ENCODE measurements around the gene PPM1E.

The PPM1E gene

GRCh38 chr17:58811290-58811689 lies 55.6 kb downstream of the PPM1E start:
- no peak for DNase-seq (ENCODE audit: low read depth)
- TF ChIP-seq CTCF (IDR thresholded peaks at IDR 0.05; ENCODE audit: insufficient read depth, low read depth, low read length, missing control alignments), result no peak
- H3K4me3 ChIP-seq (ENCODE audit: low read depth, low read length), result no peak overlapping the region

GRCh38 chr17:58813712-58814111 lies 58.1 kb downstream of the PPM1E start:
- DNase-seq (ENCODE audit: low read depth), result no peak

GRCh38 chr17:58818654-58819053 lies 63.0 kb downstream of the PPM1E start:
- no peak for DNase-seq (ENCODE audit: low read depth)
- no peak for TF ChIP-seq CTCF (IDR thresholded peaks at IDR 0.05; ENCODE audit: insufficient read depth, low read depth, low read length, missing control alignments)
- H3K4me3 ChIP-seq (ENCODE audit: low read depth, low read length), result no peak overlapping the region

More at GRCh38 chr17:58813712-58814111, 58.1 kb downstream of the PPM1E start:
- no peak overlapping the region for H3K4me3 ChIP-seq (ENCODE audit: low read depth, low read length)
- TF ChIP-seq CTCF (IDR thresholded peaks at IDR 0.05; ENCODE audit: insufficient read depth, low read depth, low read length, missing control alignments), result no peak

GRCh38 chr17:58822148-58823050 lies 66.7 kb downstream of the PPM1E start:
- DNase-seq (ENCODE audit: low read depth), result no peak
- TF ChIP-seq CTCF (IDR thresholded peaks at IDR 0.05; ENCODE audit: insufficient read depth, low read depth, low read length, missing control alignments), result no peak
- no peak overlapping the region for H3K4me3 ChIP-seq (ENCODE audit: low read depth, low read length)

- no peak for TF ChIP-seq CTCF (IDR thresholded peaks at IDR 0.05; ENCODE audit: insufficient read depth, low read depth, low read length, missing control alignments)
- no peak for DNase-seq (ENCODE audit: low read depth)
Observed at GRCh38 chr17:58823051-58823525, 67.4 kb downstream of the PPM1E start.

GRCh38 chr17:58829172-58829637 lies 73.6 kb downstream of the PPM1E start:
- TF ChIP-seq CTCF (IDR thresholded peaks at IDR 0.05; ENCODE audit: insufficient read depth, low read depth, low read length, missing control alignments), result no peak
- no peak overlapping the region for H3K4me3 ChIP-seq (ENCODE audit: low read depth, low read length)
- no peak for DNase-seq (ENCODE audit: low read depth)

More at GRCh38 chr17:58823051-58823525, 67.4 kb downstream of the PPM1E start:
- no peak overlapping the region for H3K4me3 ChIP-seq (ENCODE audit: low read depth, low read length)

Measured in GM12865 (cell line).